Measurements from ENCODE around the gene JCAD. TPM values are rescaled to one million over a fixed set of nuclear protein-coding genes. Genes with fewer than 3 reads are reported as not detected.
"Not testable (repeated sequence)": the region's sequence is repeated elsewhere in the genome, so short reads cannot be mapped to it uniquely, and the experiment has no call there.

Gene JCAD
- total RNA-seq, 2 donors from 2014 or later, result 8.3 to 113 TPM

DNA sequence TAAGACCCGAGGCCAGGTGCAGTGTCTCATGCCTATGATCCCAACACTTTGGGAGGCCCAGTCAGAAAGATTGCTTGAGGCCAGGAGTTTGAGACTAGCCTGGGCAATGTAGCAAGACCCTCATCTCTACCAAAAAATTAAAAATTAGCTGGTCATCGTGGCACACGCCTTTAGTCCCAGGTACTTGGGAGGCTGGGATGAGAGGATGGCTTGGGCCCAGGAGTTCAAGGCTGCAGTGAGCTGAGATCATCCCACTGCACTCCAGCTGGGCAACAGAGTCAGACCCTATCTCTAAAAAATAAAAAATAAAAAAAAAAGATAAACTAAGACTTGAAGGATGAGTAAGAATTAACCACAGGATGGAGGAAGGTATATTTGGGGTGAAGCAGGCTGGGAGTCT lies 77.9 kb downstream of the JCAD start:
- Histone ChIP-seq H3K27me3 (replicated peaks; ENCODE audit: insufficient read depth) (no peaks in the 10 kb centered on the region), H3K9me3 (no peaks in the 10 kb centered on the region), H3K4me1 (replicated peaks) (no peaks in the 10 kb centered on the region), H3K36me3 (no peaks in the 10 kb centered on the region), H3K4me3 (no peak overlapping the region), H3K27ac (no peak overlapping the region)
- TF ChIP-seq CTCF (IDR thresholded peaks at IDR 0.05) (no peak), POLR2A (IDR thresholded peaks at IDR 0.05) (no peak), POLR2AphosphoS5 (IDR thresholded peaks at IDR 0.05) (no peak)
- WGBS, result 91% methylated on average over 3 of the region's 3 CpGs
- no peak for DNase-seq (ENCODE audit: low spot score)
- intact Hi-C loops (cut with DNase I), result no loop called here

DNA sequence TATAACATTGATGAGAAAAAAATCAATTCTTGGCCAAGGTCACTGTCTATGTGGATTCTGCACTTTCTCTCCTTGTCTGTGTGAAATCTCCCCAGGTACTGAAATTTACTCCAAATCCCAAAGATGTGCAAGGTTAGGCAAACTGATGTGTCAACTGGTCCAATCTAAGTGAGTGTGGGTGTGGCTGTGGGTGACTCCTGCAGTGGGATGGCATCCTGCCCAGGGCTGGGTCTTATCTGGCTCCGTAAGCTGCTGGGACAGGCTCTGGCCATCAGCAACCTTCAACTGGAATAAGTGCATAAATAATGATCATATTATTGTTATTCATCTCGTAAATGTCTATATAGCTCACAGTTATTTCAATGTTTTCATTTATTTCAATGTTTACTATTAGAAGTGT lies 79.3 kb downstream of the JCAD start:
- H3K4me3 ChIP-seq, result no peak overlapping the region
- TF ChIP-seq POLR2AphosphoS5 (IDR thresholded peaks at IDR 0.05), result no peak
- no peak for TF ChIP-seq CTCF (IDR thresholded peaks at IDR 0.05)
- no peak for TF ChIP-seq POLR2A (IDR thresholded peaks at IDR 0.05)
- no peaks in the 10 kb centered on the region for H3K36me3 ChIP-seq
- H3K9me3 ChIP-seq, result no peaks in the 10 kb centered on the region
- no peak for DNase-seq (ENCODE audit: low spot score)
- intact Hi-C loops (cut with DNase I), result no loop called here
- no peak overlapping the region for H3K27ac ChIP-seq
- H3K27me3 ChIP-seq (replicated peaks; ENCODE audit: insufficient read depth), result no peaks in the 10 kb centered on the region
- H3K4me1 ChIP-seq (replicated peaks), result no peaks in the 10 kb centered on the region
- 93% methylated on average over 2 of the region's 2 CpGs for WGBS

- H3K36me3 ChIP-seq; H3K27me3 ChIP-seq (replicated peaks; ENCODE audit: insufficient read depth); H3K27ac ChIP-seq; H3K9me3 ChIP-seq; H3K4me1 ChIP-seq (replicated peaks); DNase-seq (ENCODE audit: low spot score); H3K4me3 ChIP-seq; intact Hi-C loops (cut with DNase I): not testable (repeated sequence)
- 69% methylated on average over 2 of the region's 2 CpGs for WGBS
Observed at GRCh38 chr10:29979421-29979779, 80.0 kb downstream of the JCAD start.

DNA sequence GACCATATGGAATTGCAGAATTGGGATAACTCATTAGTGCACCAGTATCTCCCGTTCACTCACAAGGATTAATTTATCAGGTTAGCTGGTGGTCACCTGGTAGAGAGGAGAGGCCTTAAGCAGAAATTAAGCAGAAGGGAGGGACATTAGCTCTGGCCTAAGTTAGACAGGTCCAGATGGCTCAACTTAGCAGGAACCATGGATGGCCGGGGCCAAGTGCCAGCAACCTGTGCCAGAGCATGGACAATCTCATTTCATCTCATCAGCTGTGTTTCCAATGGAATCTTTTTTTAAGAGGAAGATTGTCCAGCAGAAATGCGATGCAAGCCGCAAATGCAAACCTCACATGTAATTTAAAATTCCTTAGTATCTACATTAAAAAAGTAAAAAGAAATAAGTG lies 82.2 kb downstream of the JCAD start:
- Histone ChIP-seq H3K27ac (no peak overlapping the region), H3K36me3 (no peaks in the 10 kb centered on the region), H3K4me3 (no peak overlapping the region), H3K4me1 (replicated peaks) (no peaks in the 10 kb centered on the region), H3K27me3 (replicated peaks; ENCODE audit: insufficient read depth) (no peaks in the 10 kb centered on the region), H3K9me3 (no peaks in the 10 kb centered on the region)
- WGBS, result 73% methylated on average over 4 of the region's 4 CpGs
- intact Hi-C loops (cut with DNase I), result no loop called here
- TF ChIP-seq POLR2A (IDR thresholded peaks at IDR 0.05) (no peak), CTCF (IDR thresholded peaks at IDR 0.05) (no peak), POLR2AphosphoS5 (IDR thresholded peaks at IDR 0.05) (no peak)
- DNase-seq (ENCODE audit: low spot score), result no peak

DNA sequence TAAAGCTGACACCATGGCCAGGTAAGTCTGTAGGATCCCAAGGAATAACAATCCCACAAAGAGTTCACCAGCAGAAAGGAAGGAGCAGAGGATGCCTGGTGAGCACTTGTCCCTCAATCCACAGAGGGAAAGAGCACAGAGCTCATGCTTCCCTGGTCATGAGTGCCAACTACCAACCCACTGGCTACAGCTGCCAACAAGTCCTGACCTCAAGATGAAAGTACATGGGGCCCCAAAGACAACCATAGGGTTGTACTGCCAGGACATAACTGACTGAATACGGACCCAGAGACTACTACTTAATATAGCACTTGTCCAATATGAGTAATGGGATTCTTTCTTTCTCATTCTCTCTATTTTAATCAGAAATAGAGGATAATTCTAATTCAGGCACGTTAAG lies 83.3 kb downstream of the JCAD start:
- intact Hi-C loops (cut with DNase I), result no loop called here
- Histone ChIP-seq H3K27ac (no peak overlapping the region), H3K4me1 (replicated peaks) (no peaks in the 10 kb centered on the region), H3K36me3 (no peaks in the 10 kb centered on the region), H3K4me3 (no peak overlapping the region), H3K27me3 (replicated peaks; ENCODE audit: insufficient read depth) (no peaks in the 10 kb centered on the region), H3K9me3 (no peaks in the 10 kb centered on the region)
- TF ChIP-seq CTCF (IDR thresholded peaks at IDR 0.05) (no peak), POLR2AphosphoS5 (IDR thresholded peaks at IDR 0.05) (no peak), POLR2A (IDR thresholded peaks at IDR 0.05) (no peak)
- 85% methylated on average over 2 of the region's 2 CpGs for WGBS
- DNase-seq (ENCODE audit: low spot score), result no peak

All from prostate gland (tissue), 2 donors.